H1 (cell line): ENCODE results near the gene INF2. TPM values are rescaled to one million over a fixed set of nuclear protein-coding genes. Genes with fewer than 3 reads are reported as not detected.

ENCODE experiments used
- ASH2L ChIP-seq: fragments of 200-600, 300-600 bp; sonication (generic); IDR thresholded peaks from one replicate; pipeline ENCODE4 v1.7.1; 2017; ENCODE audit warnings: low read length
- CHD7 ChIP-seq: fragments of 300-600 bp; sonication (generic); IDR thresholded peaks from 2 replicates; pipeline ENCODE4 v1.7.1; 2012; ENCODE audit warnings: low read length, moderate library complexity, mild to moderate bottlenecking, inconsistent platforms; ENCODE audit not compliant: insufficient replicate concordance
- HDAC6 ChIP-seq: IDR thresholded peaks from one replicate; pipeline ENCODE4 v1.7.1; 2012; ENCODE audit warnings: low read depth, mild to moderate bottlenecking, inconsistent platforms, low read length, moderate library complexity
- RNF2 ChIP-seq: fragments of 200-900, 300-1000 bp; sonication (generic); IDR thresholded peaks from 2 replicates; pipeline ENCODE4 v1.7.1; 2016; ENCODE audit warnings: borderline replicate concordance, low read depth, mild to moderate bottlenecking, antibody characterized with exemption, low read length; ENCODE audit not compliant: poor library complexity, severe bottlenecking; ENCODE audit errors: missing control alignments
- SP2 ChIP-seq: IDR thresholded peaks from 2 replicates; pipeline ENCODE4 v1.6.1; 2012; ENCODE audit warnings: mild to moderate bottlenecking, low read length, inconsistent platforms
- polyA plus RNA-seq, 7 experiments: library from polyadenylated mRNA; depleted of rRNA in 3 of 7; stranded (reverse) in 5 of 7; unstranded in 2 of 7; fragments of >200 nt in 5 of 7; fragments of 200-250 nt in 2 of 7; gene quantifications; 1 replicate in 5 of 7; 2 replicates in 1 of 7; 4 replicates in 1 of 7; pipeline versions ENCODE4 v1.2.1 to v1.2.3, GENCODE V29; 2011 to 2013; ENCODE audit warnings: missing spikeins in 2 of 7, mixed read lengths in 2 of 7
- total RNA-seq: library from RNA; stranded (reverse); fragmentation: NEBNext Ultra II Directional; extraction: Animal tissue kit (Norgen Biotek cat#: 25700); gene quantifications from 2 replicates; pipeline ENCODE4 v1.2.1, GENCODE V29; 2021
- TF ChIP-seq, protein P1 (sequence below), 3 experiments: IDR thresholded peaks; 1 replicate in 2 of 3; 2 replicates in 1 of 3; pipeline versions ENCODE4 v1.5.1 to v1.6.1; 2011; ENCODE audit warnings: low read length in 3 of 3, mild to moderate bottlenecking in 3 of 3, inconsistent platforms in 2 of 3, low read depth in 1 of 3, moderate library complexity in 1 of 3; ENCODE audit not compliant: insufficient read depth in 1 of 3; ENCODE audit errors: control extremely low read depth in 1 of 3

Gene INF2
- total and polyA plus RNA-seq, 2 of the 8 experiments (the other 6 are each of a cell fraction or from before 2014, with no cell fraction given), result 29.1 to 59.5 TPM

- no peak for TF ChIP-seq SP2
- TF ChIP-seq CHD7, result no peak
- no peak for TF ChIP-seq RNF2
- TF ChIP-seq, protein P1, sequence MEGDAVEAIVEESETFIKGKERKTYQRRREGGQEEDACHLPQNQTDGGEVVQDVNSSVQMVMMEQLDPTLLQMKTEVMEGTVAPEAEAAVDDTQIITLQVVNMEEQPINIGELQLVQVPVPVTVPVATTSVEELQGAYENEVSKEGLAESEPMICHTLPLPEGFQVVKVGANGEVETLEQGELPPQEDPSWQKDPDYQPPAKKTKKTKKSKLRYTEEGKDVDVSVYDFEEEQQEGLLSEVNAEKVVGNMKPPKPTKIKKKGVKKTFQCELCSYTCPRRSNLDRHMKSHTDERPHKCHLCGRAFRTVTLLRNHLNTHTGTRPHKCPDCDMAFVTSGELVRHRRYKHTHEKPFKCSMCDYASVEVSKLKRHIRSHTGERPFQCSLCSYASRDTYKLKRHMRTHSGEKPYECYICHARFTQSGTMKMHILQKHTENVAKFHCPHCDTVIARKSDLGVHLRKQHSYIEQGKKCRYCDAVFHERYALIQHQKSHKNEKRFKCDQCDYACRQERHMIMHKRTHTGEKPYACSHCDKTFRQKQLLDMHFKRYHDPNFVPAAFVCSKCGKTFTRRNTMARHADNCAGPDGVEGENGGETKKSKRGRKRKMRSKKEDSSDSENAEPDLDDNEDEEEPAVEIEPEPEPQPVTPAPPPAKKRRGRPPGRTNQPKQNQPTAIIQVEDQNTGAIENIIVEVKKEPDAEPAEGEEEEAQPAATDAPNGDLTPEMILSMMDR (IDR thresholded peaks at IDR 0.05; ENCODE audit: control extremely low read depth in 1 of 3, insufficient read depth in 1 of 3, low read depth in 1 of 3, low read length in 3 of 3), result no peak
- no peak for TF ChIP-seq ASH2L
- no peak for TF ChIP-seq HDAC6
Measured at GRCh38 chr14:104664107-104664506, 25.3 kb upstream of the INF2 start (continued).
